Measurements from ENCODE around the gene TMEM170B. TPM values are rescaled to one million over a fixed set of nuclear protein-coding genes. Genes with fewer than 3 reads are reported as not detected.
"Not testable (repeated sequence)": the region's sequence is repeated elsewhere in the genome, so short reads cannot be mapped to it uniquely, and the experiment has no call there.

Gene TMEM170B
- total RNA-seq, 2 experiments from 2014 or later, result 0.40 to 0.57 TPM

DNA sequence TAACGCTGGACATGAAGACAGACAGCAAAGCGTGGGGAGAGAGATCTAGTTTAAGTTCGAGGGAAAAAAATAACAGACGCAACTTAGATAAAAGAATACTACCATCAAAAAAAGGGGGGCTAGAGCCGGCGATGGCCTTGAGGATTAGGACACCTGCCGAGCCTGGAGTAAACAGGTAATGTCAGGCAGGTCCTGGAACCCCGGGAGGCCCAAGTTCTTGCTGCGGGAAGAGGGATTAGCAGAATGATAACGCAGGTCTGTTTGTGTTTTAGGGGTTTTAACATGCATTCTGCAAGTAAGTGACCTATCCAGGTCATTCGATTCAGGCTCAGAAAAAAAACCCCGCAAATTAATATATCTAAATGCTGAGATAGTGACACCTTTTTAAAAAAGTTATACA lies 754 bp upstream of the TMEM170B start:
- Mint-ChIP-seq H3K4me1 (ENCODE audit: low read depth) (peaks cover 9% of the 10 kb centered on the region), H3K27me3 (ENCODE audit: low read depth) (peaks cover 6% of the 10 kb centered on the region), H3K36me3 (ENCODE audit: low read depth) (no peaks in the 10 kb centered on the region), H3K9me3 (no peaks in the 10 kb centered on the region), H3K4me3 (peak overlapping the region; percentile 78), H3K27ac (no peak overlapping the region)
- no peak for DNase-seq
- CTCF ChIA-PET, result no interaction called here
- intact Hi-C loops (cut with micrococcal nuclease), result loop anchor here (1.0 to 5.0 kb wide), 9 partner anchors 89 to 1134 kb away; partner anchors contain the start of genes C6orf52, MAK, NEDD9 and PAK1IP1

- CTCF ChIA-PET, result no interaction called here
- Mint-ChIP-seq H3K4me3 (peak overlapping the region; percentile 73), H3K4me1 (ENCODE audit: low read depth) (peaks cover 9% of the 10 kb centered on the region), H3K9me3 (no peaks in the 10 kb centered on the region), H3K27ac (no peak overlapping the region), H3K36me3 (ENCODE audit: low read depth) (no peaks in the 10 kb centered on the region), H3K27me3 (ENCODE audit: low read depth) (peaks cover 6% of the 10 kb centered on the region)
- peak; percentile 14 for DNase-seq
- intact Hi-C loops (cut with micrococcal nuclease), result loop anchor here (5.0 kb wide), 6 partner anchors 91 to 1136 kb away; partner anchors contain the start of genes C6orf52, MAK and PAK1IP1
Observed at GRCh38 chr6:11538052-11538818, 686 bp downstream of the TMEM170B start.

DNA sequence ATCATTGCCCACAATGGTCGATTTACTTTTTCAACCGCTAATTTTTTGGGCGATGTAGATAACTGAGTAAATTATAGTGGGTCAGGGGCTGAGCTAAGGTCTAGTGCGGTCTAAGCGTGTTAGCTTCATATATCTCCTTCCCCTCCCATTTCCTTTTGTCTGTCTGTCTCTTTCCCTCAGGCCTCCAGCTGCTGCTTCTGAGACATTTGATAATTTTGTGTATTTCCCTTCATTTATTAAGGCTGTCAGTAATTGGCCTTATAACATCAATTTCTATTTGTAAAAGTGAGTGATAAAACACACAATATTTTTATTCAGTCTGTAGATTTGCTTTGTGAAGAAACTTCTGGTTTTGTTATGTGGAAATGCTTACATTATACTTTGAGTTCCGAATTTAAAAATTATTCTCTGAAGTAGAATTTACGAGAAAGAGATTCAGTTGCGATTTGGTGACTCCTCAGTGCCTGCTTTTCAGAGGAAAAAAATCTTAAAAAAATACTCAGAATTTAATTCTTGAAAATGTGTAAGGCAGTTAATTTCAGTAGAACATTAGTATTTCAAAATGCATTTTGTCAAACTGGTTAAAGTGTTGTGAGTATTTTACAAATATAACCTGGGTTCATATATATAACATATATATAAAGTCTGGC lies 1.4 kb downstream of the TMEM170B start:
- H3K27ac Mint-ChIP-seq, result no peak overlapping the region
- no peak for DNase-seq
- intact Hi-C loops (cut with micrococcal nuclease), result loop anchor here (5.0 kb wide), 6 partner anchors 92 to 1137 kb away; partner anchors contain the start of genes C6orf52, MAK and PAK1IP1
- peaks cover 6% of the 10 kb centered on the region for H3K27me3 Mint-ChIP-seq (ENCODE audit: low read depth)
- H3K9me3 Mint-ChIP-seq, result no peaks in the 10 kb centered on the region
- no peaks in the 10 kb centered on the region for H3K36me3 Mint-ChIP-seq (ENCODE audit: low read depth)
- peak overlapping the region; percentile 73 for H3K4me3 Mint-ChIP-seq
- CTCF ChIA-PET, result no interaction called here
- H3K4me1 Mint-ChIP-seq (ENCODE audit: low read depth), result peaks cover 9% of the 10 kb centered on the region

- DNase-seq, result no peak
- Mint-ChIP-seq H3K27me3 (ENCODE audit: low read depth) (no peaks in the 10 kb centered on the region), H3K4me1 (ENCODE audit: low read depth) (peaks cover 7% of the 10 kb centered on the region), H3K27ac (no peak overlapping the region), H3K36me3 (ENCODE audit: low read depth) (no peaks in the 10 kb centered on the region), H3K9me3 (peaks cover under 1% of the 10 kb centered on the region), H3K4me3 (no peak overlapping the region)
- intact Hi-C loops (cut with micrococcal nuclease), result no loop called here
- CTCF ChIA-PET, result no interaction called here
Observed at GRCh38 chr6:11542863-11543262, 5.3 kb downstream of the TMEM170B start.

GRCh38 chr6:11543919-11544518 lies 6.5 kb downstream of the TMEM170B start:
- H3K27ac Mint-ChIP-seq, result no peak overlapping the region
- CTCF ChIA-PET, result no interaction called here
- H3K4me1 Mint-ChIP-seq (ENCODE audit: low read depth), result peaks cover 2% of the 10 kb centered on the region
- peaks cover 4% of the 10 kb centered on the region for H3K9me3 Mint-ChIP-seq
- DNase-seq, result no peak
- intact Hi-C loops (cut with micrococcal nuclease), result no loop called here
- no peaks in the 10 kb centered on the region for H3K36me3 Mint-ChIP-seq (ENCODE audit: low read depth)
- H3K27me3 Mint-ChIP-seq (ENCODE audit: low read depth), result no peaks in the 10 kb centered on the region
- no peak overlapping the region for H3K4me3 Mint-ChIP-seq

GRCh38 chr6:11547846-11548245 lies 10.3 kb downstream of the TMEM170B start:
- H3K9me3 Mint-ChIP-seq; H3K27ac Mint-ChIP-seq; H3K4me3 Mint-ChIP-seq; DNase-seq; H3K36me3 Mint-ChIP-seq (ENCODE audit: low read depth); H3K4me1 Mint-ChIP-seq (ENCODE audit: low read depth); H3K27me3 Mint-ChIP-seq (ENCODE audit: low read depth); intact Hi-C loops (cut with micrococcal nuclease): not testable (repeated sequence)
- CTCF ChIA-PET, result interaction anchor here (1.1 kb wide), 1 partner anchor 52 kb away, joined by 3 read pairs; no protein-coding TSS in a partner anchor

- intact Hi-C loops (cut with micrococcal nuclease); H3K4me3 Mint-ChIP-seq; CTCF ChIA-PET; H3K27ac Mint-ChIP-seq; H3K36me3 Mint-ChIP-seq (ENCODE audit: low read depth); DNase-seq; H3K4me1 Mint-ChIP-seq (ENCODE audit: low read depth); H3K9me3 Mint-ChIP-seq; H3K27me3 Mint-ChIP-seq (ENCODE audit: low read depth): not testable (repeated sequence)
Observed at GRCh38 chr6:11548578-11548977, 11.0 kb downstream of the TMEM170B start.

DNA sequence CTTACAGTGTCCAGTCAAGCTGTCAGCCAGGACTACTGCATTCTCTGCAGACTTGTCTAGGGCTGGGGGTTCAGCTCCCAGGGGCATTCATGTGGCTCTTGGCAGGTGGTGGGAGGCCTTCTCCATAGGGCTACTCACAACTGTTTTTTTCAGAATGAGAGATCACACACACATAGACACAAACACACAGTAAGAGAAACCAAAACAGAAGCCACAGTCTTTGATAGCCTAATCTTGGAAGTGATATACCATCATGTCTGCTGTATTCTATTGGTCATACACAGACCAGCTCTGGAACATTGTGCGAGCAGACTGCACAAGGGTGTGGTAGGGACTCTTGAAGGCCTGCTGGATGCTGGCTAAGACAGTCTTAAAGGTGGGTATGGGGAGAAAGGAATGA lies 13.5 kb downstream of the TMEM170B start:
- CTCF ChIA-PET, result no interaction called here
- H3K27ac Mint-ChIP-seq, result no peak overlapping the region
- no peak overlapping the region for H3K4me3 Mint-ChIP-seq
- no peak for DNase-seq
- no peaks in the 10 kb centered on the region for H3K27me3 Mint-ChIP-seq (ENCODE audit: low read depth)
- peaks cover 4% of the 10 kb centered on the region for H3K9me3 Mint-ChIP-seq
- H3K36me3 Mint-ChIP-seq (ENCODE audit: low read depth), result no peaks in the 10 kb centered on the region
- intact Hi-C loops (cut with micrococcal nuclease), result no loop called here
- peaks cover 5% of the 10 kb centered on the region for H3K4me1 Mint-ChIP-seq (ENCODE audit: low read depth)

DNA sequence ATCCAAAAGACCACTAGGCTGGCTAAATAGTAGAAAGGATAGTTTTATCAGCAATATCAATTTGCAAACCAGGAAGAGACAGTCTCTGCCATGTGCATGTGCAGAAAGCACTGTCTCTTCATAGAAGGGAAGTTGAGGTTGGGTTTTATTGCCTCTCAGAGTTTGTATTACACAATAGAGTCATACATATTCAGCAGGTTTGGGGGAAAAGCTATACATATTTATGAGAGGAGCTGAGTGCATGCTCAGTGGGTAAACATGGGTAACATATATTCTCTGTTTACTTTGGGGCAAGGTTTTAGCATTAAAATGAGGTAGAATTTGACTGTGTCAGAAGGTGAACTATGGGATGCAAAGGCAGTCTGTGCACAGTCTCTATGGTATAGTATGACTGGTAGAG lies 14.9 kb downstream of the TMEM170B start:
- Mint-ChIP-seq H3K4me1 (ENCODE audit: low read depth) (peaks cover 5% of the 10 kb centered on the region), H3K36me3 (ENCODE audit: low read depth) (no peaks in the 10 kb centered on the region), H3K27ac (no peak overlapping the region), H3K4me3 (no peak overlapping the region), H3K9me3 (peaks cover 4% of the 10 kb centered on the region), H3K27me3 (ENCODE audit: low read depth) (no peaks in the 10 kb centered on the region)
- CTCF ChIA-PET, result interaction anchor here (2.0 kb wide), 1 partner anchor 56 kb away, joined by 7 read pairs; no protein-coding TSS in a partner anchor
- DNase-seq, result no peak
- intact Hi-C loops (cut with micrococcal nuclease), result no loop called here

DNA sequence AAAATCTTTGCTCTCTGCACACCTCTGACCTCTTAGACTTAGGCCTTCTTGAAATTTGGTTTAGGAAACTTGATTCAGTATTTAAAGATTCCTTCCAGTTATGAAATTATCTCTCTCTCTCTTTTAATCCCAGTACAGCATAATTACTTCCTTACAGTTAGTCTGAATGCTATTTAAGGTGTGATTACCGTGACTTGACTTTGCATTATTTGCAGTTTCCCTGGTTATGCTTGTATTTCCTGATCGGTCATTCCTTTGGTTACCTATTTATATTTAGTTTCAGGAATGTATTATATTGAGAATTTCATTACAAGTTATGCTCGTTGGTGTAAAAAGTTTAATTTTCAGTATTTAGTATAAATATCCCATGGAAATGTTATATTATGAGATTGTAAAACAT lies 16.3 kb downstream of the TMEM170B start:
- Mint-ChIP-seq H3K9me3 (no peaks in the 10 kb centered on the region), H3K4me3 (no peak overlapping the region), H3K27ac (no peak overlapping the region), H3K27me3 (ENCODE audit: low read depth) (no peaks in the 10 kb centered on the region), H3K4me1 (ENCODE audit: low read depth) (peaks cover 5% of the 10 kb centered on the region), H3K36me3 (ENCODE audit: low read depth) (no peaks in the 10 kb centered on the region)
- intact Hi-C loops (cut with micrococcal nuclease), result no loop called here
- CTCF ChIA-PET, result no interaction called here
- no peak for DNase-seq

DNA sequence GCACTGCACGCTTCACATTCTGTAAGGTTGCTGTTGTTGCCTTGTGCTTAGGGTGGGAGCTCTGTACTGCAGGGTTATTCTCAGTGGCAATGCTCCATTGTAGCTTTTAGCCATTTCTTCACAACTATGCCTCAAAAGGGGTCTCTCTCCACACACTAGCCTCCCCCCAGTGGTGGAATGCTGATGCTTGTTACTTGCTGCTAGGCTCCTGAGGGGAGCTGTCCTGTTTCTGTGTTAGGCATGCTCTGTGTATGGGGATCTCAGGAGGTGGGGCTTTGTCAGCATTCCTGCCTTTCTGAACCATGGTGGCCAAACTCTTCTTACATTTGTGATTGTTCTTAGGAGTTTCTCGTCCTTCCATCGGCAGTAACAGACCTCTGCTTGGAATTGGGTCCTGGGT lies 18.8 kb downstream of the TMEM170B start:
- CTCF ChIA-PET, result interaction anchor here (0.6 kb wide), 1 partner anchor 60 kb away, joined by 4 read pairs; no protein-coding TSS in a partner anchor
- intact Hi-C loops (cut with micrococcal nuclease), result no loop called here
- no peak overlapping the region for H3K27ac Mint-ChIP-seq
- no peak for DNase-seq
- no peaks in the 10 kb centered on the region for H3K27me3 Mint-ChIP-seq (ENCODE audit: low read depth)
- H3K4me3 Mint-ChIP-seq, result no peak overlapping the region
- H3K4me1 Mint-ChIP-seq (ENCODE audit: low read depth), result peaks cover 5% of the 10 kb centered on the region
- no peaks in the 10 kb centered on the region for H3K9me3 Mint-ChIP-seq
- H3K36me3 Mint-ChIP-seq (ENCODE audit: low read depth), result no peaks in the 10 kb centered on the region

DNA sequence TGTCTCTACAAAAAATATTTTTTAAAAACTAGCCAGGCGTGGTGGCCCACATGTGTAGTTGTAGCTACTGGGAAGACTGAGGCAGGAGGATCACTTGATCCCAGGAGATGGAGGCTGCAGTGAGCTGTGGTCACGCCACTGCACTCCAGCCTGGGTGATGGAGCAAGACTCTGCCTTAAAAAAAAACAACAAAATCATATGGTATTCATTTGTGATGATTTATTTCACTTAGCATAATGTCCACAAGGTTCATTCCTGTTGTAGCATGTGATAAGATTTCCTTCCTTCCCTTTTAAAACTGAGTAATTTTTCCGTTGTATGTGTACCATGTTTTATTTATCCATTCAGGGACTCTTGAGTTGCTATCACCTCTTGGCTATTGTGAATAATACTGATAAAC lies 26.2 kb downstream of the TMEM170B start:
- Mint-ChIP-seq H3K36me3 (ENCODE audit: low read depth) (peaks cover 5% of the 10 kb centered on the region), H3K4me3 (no peak overlapping the region), H3K4me1 (ENCODE audit: low read depth) (no peaks in the 10 kb centered on the region), H3K9me3 (no peaks in the 10 kb centered on the region), H3K27ac (no peak overlapping the region), H3K27me3 (ENCODE audit: low read depth) (no peaks in the 10 kb centered on the region)
- intact Hi-C loops (cut with micrococcal nuclease), result no loop called here
- CTCF ChIA-PET, result no interaction called here
- no peak for DNase-seq
